Left lung (tissue), 10 donors: ENCODE results near the gene MAN1A2. TPM values are rescaled to one million over a fixed set of nuclear protein-coding genes. Genes with fewer than 3 reads are reported as not detected.
"Not testable (repeated sequence)": the region's sequence is repeated elsewhere in the genome, so short reads cannot be mapped to it uniquely, and the experiment has no call there.

Experiments used
- ATAC-seq: fragments of 200-7000 bp; cut with Tn5 transposase; one replicate; pipeline ENCODE4 v1.9.1; 2020; ENCODE audit warnings: moderate library complexity
- DNase-seq, 4 donors: peaks; one replicate each; pipeline ENCODE4 v3.0.0-alpha.2; 2013 to 2020
- H3K27ac ChIP-seq, 2 donors: fragments of 200-600 bp; sonication (generic) in 1 of 2; one replicate each; pipeline versions ENCODE4 v1.5.0 to v1.8.0; 2020 to 2021
- H3K27me3 ChIP-seq, 2 donors: fragments of 200-600 bp; sonication (generic) in 1 of 2; one replicate each; pipeline versions ENCODE4 v1.5.0 to v1.8.0; 2020 to 2021
- H3K36me3 ChIP-seq, 2 donors: fragments of 200-600 bp; sonication (generic) in 1 of 2; one replicate each; pipeline versions ENCODE4 v1.5.0 to v1.8.0; 2020 to 2021
- H3K4me1 ChIP-seq, 2 donors: fragments of 200-600 bp; one replicate each; pipeline ENCODE4 v1.8.0; 2021
- H3K4me3 ChIP-seq, 2 donors: fragments of 200-600 bp; sonication (generic) in 1 of 2; one replicate each; pipeline versions ENCODE4 v1.5.0 to v1.8.0; 2020 to 2021; ENCODE audit warnings: mild to moderate bottlenecking in 1 of 2
- H3K9me3 ChIP-seq, 2 donors: fragments of 200-600 bp; sonication (generic) in 1 of 2; one replicate each; pipeline versions ENCODE4 v1.5.0 to v1.8.0; 2020 to 2021
- CTCF ChIP-seq, 2 donors: fragments of 200-600 bp; sonication (generic) in 1 of 2; IDR thresholded peaks; one replicate each; pipeline versions ENCODE4 v1.5.0 to v1.8.0; 2021; ENCODE audit warnings: antibody characterized with exemption in 2 of 2
- intact Hi-C, 2 donors: fragments of 100-400 bp; cut with DNase I; formaldehyde crosslinking; loops; one replicate each; pipeline versions ENCODE4 v1.11.2 to v1.14.2; 2022
- polyA plus RNA-seq, 6 donors: library from polyadenylated mRNA; unstranded; fragments of 120-200 nt; gene quantifications; one replicate each; pipeline ENCODE4 v1.2.1, GENCODE V29; 2013; ENCODE audit not compliant: insufficient read length in 6 of 6
- total RNA-seq, 2 donors: library from RNA; stranded (reverse); fragmentation: NEBNext Ultra II Directional; extraction: Animal tissue kit (Norgen Biotek cat#: 25700); gene quantifications; one replicate each; pipeline ENCODE4 v1.2.1, GENCODE V29; 2021
- donor health status: DM: no; HTN: yes; CAD: no.
- donor health status: DM: no; HTN: no; CAD: no.

Gene MAN1A2
- total and polyA plus RNA-seq, 8 donors, result 31.8 to 49.4 (median 34.6) TPM

- TF ChIP-seq CTCF (IDR thresholded peaks at IDR 0.05), result no peak
- no peaks in the 10 kb centered on the region for H3K9me3 ChIP-seq
- no peaks in the 10 kb centered on the region for H3K4me1 ChIP-seq
- H3K4me3 ChIP-seq, result no peak overlapping the region
- H3K36me3 ChIP-seq, result peaks cover 0 to 27% of the 10 kb centered on the region in 2 donors
- intact Hi-C loops, result no loop called here
- ATAC-seq (no peak), DNase-seq (no peak)
- H3K27me3 ChIP-seq, result no peaks in the 10 kb centered on the region
- H3K27ac ChIP-seq, result no peak overlapping the region
These were observed 85.0 kb downstream of the MAN1A2 start for GRCh38 chr1:117452216-117452615.

- peaks cover 0 to 27% of the 10 kb centered on the region in 2 donors for H3K36me3 ChIP-seq
- intact Hi-C loops, result no loop called here
- no peak for DNase-seq
- H3K27me3 ChIP-seq, result no peaks in the 10 kb centered on the region
- no peak overlapping the region for H3K4me3 ChIP-seq
- H3K27ac ChIP-seq, result no peak overlapping the region
- no peak for ATAC-seq
- no peak for TF ChIP-seq CTCF (IDR thresholded peaks at IDR 0.05)
- no peaks in the 10 kb centered on the region for H3K4me1 ChIP-seq
- no peaks in the 10 kb centered on the region for H3K9me3 ChIP-seq
These were observed 86.7 kb downstream of the MAN1A2 start for GRCh38 chr1:117453958-117454357.

- intact Hi-C loops, H3K27ac ChIP-seq, ATAC-seq, H3K4me1 ChIP-seq, H3K36me3 ChIP-seq, H3K27me3 ChIP-seq, H3K9me3 ChIP-seq, H3K4me3 ChIP-seq, DNase-seq: not testable (repeated sequence)
These were observed 91.2 kb downstream of the MAN1A2 start for GRCh38 chr1:117458410-117458809.

- Histone ChIP-seq H3K4me3 (no peak overlapping the region), H3K36me3 (peaks cover 0 to 16% of the 10 kb centered on the region in 2 donors), H3K27ac (no peak overlapping the region), H3K9me3 (no peaks in the 10 kb centered on the region), H3K27me3 (no peaks in the 10 kb centered on the region), H3K4me1 (no peaks in the 10 kb centered on the region)
- DNase-seq (no peak), ATAC-seq (no peak)
- TF ChIP-seq CTCF (IDR thresholded peaks at IDR 0.05), result no peak
- intact Hi-C loops, result no loop called here
These were observed 99.5 kb downstream of the MAN1A2 start for GRCh38 chr1:117466761-117467160.

GRCh38 chr1:117467336-117467735, 100.1 kb downstream of the MAN1A2 start:
- ATAC-seq (no peak), DNase-seq (no peak)
- Histone ChIP-seq H3K27me3 (no peaks in the 10 kb centered on the region), H3K9me3 (no peaks in the 10 kb centered on the region), H3K27ac (no peak overlapping the region), H3K36me3 (peaks cover 0 to 16% of the 10 kb centered on the region in 2 donors), H3K4me1 (no peaks in the 10 kb centered on the region), H3K4me3 (no peak overlapping the region)
- intact Hi-C loops, result no loop called here
- TF ChIP-seq CTCF (IDR thresholded peaks at IDR 0.05), result no peak

GRCh38 chr1:117473063-117473462, 105.8 kb downstream of the MAN1A2 start:
- H3K27ac ChIP-seq, result no peak overlapping the region
- no peak overlapping the region for H3K4me3 ChIP-seq
- no peaks in the 10 kb centered on the region for H3K27me3 ChIP-seq
- H3K4me1 ChIP-seq, result no peaks in the 10 kb centered on the region
- DNase-seq, result no peak
- intact Hi-C loops, result no loop called here
- TF ChIP-seq CTCF (IDR thresholded peaks at IDR 0.05), result no peak
- peaks cover 0 to 17% of the 10 kb centered on the region in 2 donors for H3K36me3 ChIP-seq
- H3K9me3 ChIP-seq, result peaks cover 0 to 9% of the 10 kb centered on the region in 2 donors
- ATAC-seq, result no peak

- H3K4me1 ChIP-seq, H3K9me3 ChIP-seq, ATAC-seq, H3K36me3 ChIP-seq, H3K4me3 ChIP-seq, H3K27me3 ChIP-seq, H3K27ac ChIP-seq, DNase-seq, intact Hi-C loops: not testable (repeated sequence)
These were observed 108.2 kb downstream of the MAN1A2 start for GRCh38 chr1:117475495-117475894.
